Measurements from ENCODE around the gene COQ2. TPM values are rescaled to one million over a fixed set of nuclear protein-coding genes. Genes with fewer than 3 reads are reported as not detected.

Gene COQ2
- total RNA-seq, 1 experiment from 2014 or later, result 15.3 TPM

GRCh38 chr4:83214079-83214478, 70.5 kb downstream of the COQ2 start:
- ChIA-PET POLR2A (ENCODE audit: low non-redundant PET) (no interaction called here), CTCF (no interaction called here)

More at GRCh38 chr4:83214079-83214478, 70.5 kb downstream of the COQ2 start:
- H3K4me3 ChIP-seq (ENCODE audit: low read depth, low read length, poor library complexity, severe bottlenecking), result no peak overlapping the region
- no peaks in the 10 kb centered on the region for H3K27me3 ChIP-seq (replicated peaks; ENCODE audit: insufficient read depth, low read depth, low read length, poor library complexity)
- DNase-seq (ENCODE audit: low spot score), result no peak
- H3K4me1 ChIP-seq (ENCODE audit: insufficient read depth, low read length, poor library complexity, severe bottlenecking), result no peaks in the 10 kb centered on the region
- no peak overlapping the region for H3K27ac ChIP-seq (ENCODE audit: low read depth, low read length, poor library complexity, severe bottlenecking)
- no peaks in the 10 kb centered on the region for H3K9me3 ChIP-seq (ENCODE audit: low read depth, low read length, poor library complexity, severe bottlenecking)
- intact Hi-C loops (cut with micrococcal nuclease; ENCODE audit: unreplicated experiment), result no loop called here
- TF ChIP-seq CTCF (conservative IDR thresholded peaks at IDR 0.05; ENCODE audit: low read depth, low read length), result no peak
- no peak for TF ChIP-seq EZH2 (IDR thresholded peaks at IDR 0.05; ENCODE audit: borderline replicate concordance, low read depth, low read length, poor library complexity, severe bottlenecking)
- no TSS peak for BruUV-seq (replicated peaks)
- H3K36me3 ChIP-seq (ENCODE audit: insufficient read depth, low read length, poor library complexity, severe bottlenecking), result no peaks in the 10 kb centered on the region

Other genes with a start within 250 kb of the COQ2 start
- gene COPS4, start 249.6 kb downstream of the COQ2 start, total RNA-seq (2021), result 25.5 and 27.2 TPM in 2 replicates
- 0.41 TPM in 1 of 2 replicates, not detected in the other for gene PLAC8, start 170.1 kb downstream of the COQ2 start, total RNA-seq (2021)
- gene HPSE, start 50.0 kb upstream of the COQ2 start, total RNA-seq (2021), result 0.84 and 1.2 TPM in 2 replicates
- gene HELQ, start 171.0 kb upstream of the COQ2 start, total RNA-seq (2021), result 6.6 and 11.5 TPM in 2 replicates
- 49.4 and 51.4 TPM in 2 replicates for gene MRPS18C, start 171.3 kb upstream of the COQ2 start, total RNA-seq (2021)
- 17.6 and 19.9 TPM in 2 replicates for gene ABRAXAS1, start 200.3 kb upstream of the COQ2 start, total RNA-seq (2021)

Measured in A673 (cell line).